CD14-positive monocyte (primary cell): ENCODE measurements around the gene MRNIP. TPM values are rescaled to one million over a fixed set of nuclear protein-coding genes. Genes with fewer than 3 reads are reported as not detected.
A peak's percentile ranks its signal among the peaks of the same experiment; 100 is the strongest.

Experiments
- DNase-seq, 3 donors: peaks; one replicate each; pipeline ENCODE4 v3.0.0-alpha.2; 2011 to 2022
- H2AFZ ChIP-seq: 2 replicates; pipeline ENCODE4 v1.6.0; 2012; ENCODE audit warnings: mild to moderate bottlenecking, low read depth, low read length, inconsistent platforms; ENCODE audit not compliant: insufficient read depth, poor library complexity, severe bottlenecking
- H3K27ac ChIP-seq, 2 donors: 1 replicate in 1 of 2; 2 replicates in 1 of 2; pipeline ENCODE4 v1.5.1; 2012 to 2013; ENCODE audit warnings: low read length in 2 of 2, control low read depth in 1 of 2, inconsistent platforms in 1 of 2, low read depth in 1 of 2, mild to moderate bottlenecking in 1 of 2
- H3K27me3 ChIP-seq, 2 donors: one replicate each; pipeline versions ENCODE4 v1.6.0 to v1.6.1; 2011 to 2013; ENCODE audit warnings: low read length in 2 of 2; ENCODE audit not compliant: control insufficient read depth in 2 of 2, insufficient read depth in 2 of 2
- H3K36me3 ChIP-seq, 2 donors: replicated peaks in 1 of 2; 1 replicate in 1 of 2; 2 replicates in 1 of 2; pipeline versions ENCODE4 v1.5.1 to v1.6.1; 2012 to 2013; ENCODE audit warnings: low read length in 2 of 2, control low read depth in 1 of 2, inconsistent platforms in 1 of 2, mild to moderate bottlenecking in 1 of 2; ENCODE audit not compliant: insufficient read depth in 2 of 2, control insufficient read depth in 1 of 2
- H3K4me1 ChIP-seq, 2 donors: 1 replicate in 1 of 2; 2 replicates in 1 of 2; pipeline versions ENCODE4 v1.5.1 to v1.6.1; 2012 to 2013; ENCODE audit warnings: low read length in 2 of 2, control low read depth in 1 of 2, inconsistent platforms in 1 of 2, mild to moderate bottlenecking in 1 of 2, moderate library complexity in 1 of 2; ENCODE audit not compliant: insufficient read depth in 2 of 2, control insufficient read depth in 1 of 2
- H3K4me2 ChIP-seq: replicated peaks from 2 replicates; pipeline ENCODE3; 2012; ENCODE audit warnings: low read length, moderate library complexity, mild to moderate bottlenecking; ENCODE audit not compliant: poor library complexity, severe bottlenecking; ENCODE audit errors: extremely low read depth
- H3K4me3 ChIP-seq, 3 experiments: fragments of 200-600 bp in 1 of 3; sonication (generic) in 1 of 3; replicated peaks in 1 of 3; 1 replicate in 2 of 3; 2 replicates in 1 of 3; pipeline ENCODE4 v1.5.1; 2011 to 2013; ENCODE audit warnings: low read length in 3 of 3, mild to moderate bottlenecking in 3 of 3, control low read depth in 2 of 3, low read depth in 2 of 3, inconsistent platforms in 1 of 3, moderate library complexity in 1 of 3
- H3K79me2 ChIP-seq: 2 replicates; pipeline ENCODE4 v1.6.0; 2012; ENCODE audit warnings: mild to moderate bottlenecking, control low read depth, inconsistent platforms, low read length, moderate library complexity; ENCODE audit not compliant: insufficient read depth
- H3K9ac ChIP-seq: 2 replicates; pipeline ENCODE4 v1.6.0; 2017; ENCODE audit warnings: low read length, mild to moderate bottlenecking; ENCODE audit not compliant: insufficient read depth, poor library complexity, severe bottlenecking
- H3K9me3 ChIP-seq, 2 donors: replicated peaks in 1 of 2; 1 replicate in 1 of 2; 2 replicates in 1 of 2; pipeline versions ENCODE4 v1.5.1 to v1.6.1; 2012 to 2013; ENCODE audit warnings: low read length in 2 of 2, control low read depth in 1 of 2; ENCODE audit not compliant: control insufficient read depth in 1 of 2, insufficient read depth in 1 of 2
- H4K20me1 ChIP-seq: 2 replicates; pipeline ENCODE4 v1.6.0; 2012; ENCODE audit warnings: mild to moderate bottlenecking, low read length, control low read depth, moderate library complexity; ENCODE audit not compliant: insufficient read depth
- H3K27ac Mint-ChIP-seq, 7 donors: one replicate each; pipeline ENCODE4 v1.8.0; 2020; ENCODE audit warnings: mild to moderate bottlenecking in 7 of 7, mixed read lengths in 7 of 7, moderate library complexity in 6 of 7, inconsistent platforms in 2 of 7
- H3K27me3 Mint-ChIP-seq, 3 donors: one replicate each; pipeline ENCODE4 v1.8.0; 2021 to 2022; ENCODE audit warnings: low read depth in 3 of 3, mild to moderate bottlenecking in 3 of 3, mixed read lengths in 3 of 3, moderate library complexity in 3 of 3, inconsistent platforms in 1 of 3
- H3K36me3 Mint-ChIP-seq, 2 donors: one replicate each; pipeline ENCODE4 v1.8.0; 2020; ENCODE audit warnings: mixed read lengths in 2 of 2, inconsistent platforms in 1 of 2, mild to moderate bottlenecking in 1 of 2
- H3K4me1 Mint-ChIP-seq: one replicate; pipeline ENCODE4 v1.8.0; 2020; ENCODE audit warnings: mild to moderate bottlenecking, mixed read lengths
- H3K4me3 Mint-ChIP-seq, 2 donors: one replicate each; pipeline ENCODE4 v1.8.0; 2020; ENCODE audit warnings: mild to moderate bottlenecking in 2 of 2, mixed read lengths in 2 of 2, moderate library complexity in 1 of 2
- H3K9me3 Mint-ChIP-seq, 7 donors: one replicate each; pipeline ENCODE4 v1.8.0; 2020 to 2022; ENCODE audit warnings: mixed read lengths in 7 of 7, mild to moderate bottlenecking in 6 of 7, moderate library complexity in 6 of 7, inconsistent platforms in 2 of 7
- CTCF ChIP-seq: fragments of 200-600 bp; IDR thresholded peaks from one replicate; pipeline ENCODE4 v1.8.0; 2022; ENCODE audit warnings: antibody characterized with exemption, mild to moderate bottlenecking
- WGBS: methylation state at CpG from one replicate; pipeline ENCODE4 v1.1.5; 2013; ENCODE audit warnings: missing lambda C conversion rate; ENCODE audit not compliant: insufficient coverage; 5-methylcytosine and 5-hydroxymethylcytosine counted together
- intact Hi-C, 2 donors: fragments of 100-400 bp; cut with micrococcal nuclease; formaldehyde crosslinking; loops; one replicate each; pipeline versions ENCODE4 v1.15.0 to v1.15.1; 2023
- polyA plus RNA-seq, 3 donors: library from polyadenylated mRNA; depleted of rRNA in 1 of 3; unstranded in 2 of 3; stranded (reverse) in 1 of 3; fragments of 300-500 nt in 2 of 3; fragments of >200 nt in 1 of 3; fragmentation: Illumina TruSeq in 2 of 3; gene quantifications; 1 replicate in 2 of 3; 2 replicates in 1 of 3; pipeline ENCODE4 v1.2.3, GENCODE V29; 2012 to 2021

Gene MRNIP
- polyA plus RNA-seq, 3 donors, result 1.2 to 23.0 (median 1.4) TPM

- Histone ChIP-seq H2AFZ (no peak overlapping the region), H3K9me3 (no peaks in the 10 kb centered on the region), H3K9ac (no peak overlapping the region), H3K4me3 (no peak overlapping the region), H3K79me2 (no peaks in the 10 kb centered on the region), H4K20me1 (no peaks in the 10 kb centered on the region), H3K4me1 (peaks cover 23 to 38% of the 10 kb centered on the region in 2 donors), H3K27me3 (no peaks in the 10 kb centered on the region), H3K4me2 (no peak overlapping the region), H3K36me3 (peaks cover 0 to 9% of the 10 kb centered on the region in 2 donors), H3K27ac (no peak overlapping the region)
- intact Hi-C loops, result no loop called here
- DNase-seq, result no peak
- Mint-ChIP-seq H3K4me1 (peaks cover 23% of the 10 kb centered on the region), H3K27ac (peak overlapping the region in 1 of 7 donors; percentile 3), H3K36me3 (peaks cover 19 to 29% of the 10 kb centered on the region in 2 donors), H3K27me3 (peaks cover 9 to 18% (median 16%) of the 10 kb centered on the region in 3 donors), H3K9me3 (peaks cover 0 to 7% (median 2%) of the 10 kb centered on the region in 7 donors), H3K4me3 (no peak overlapping the region)
- TF ChIP-seq CTCF, result no peak
- WGBS, result no CpG with 5 or more reads among the region's 3 CpGs
Measured at GRCh38 chr5:179814090-179814489, 44.5 kb downstream of the MRNIP start.

DNA sequence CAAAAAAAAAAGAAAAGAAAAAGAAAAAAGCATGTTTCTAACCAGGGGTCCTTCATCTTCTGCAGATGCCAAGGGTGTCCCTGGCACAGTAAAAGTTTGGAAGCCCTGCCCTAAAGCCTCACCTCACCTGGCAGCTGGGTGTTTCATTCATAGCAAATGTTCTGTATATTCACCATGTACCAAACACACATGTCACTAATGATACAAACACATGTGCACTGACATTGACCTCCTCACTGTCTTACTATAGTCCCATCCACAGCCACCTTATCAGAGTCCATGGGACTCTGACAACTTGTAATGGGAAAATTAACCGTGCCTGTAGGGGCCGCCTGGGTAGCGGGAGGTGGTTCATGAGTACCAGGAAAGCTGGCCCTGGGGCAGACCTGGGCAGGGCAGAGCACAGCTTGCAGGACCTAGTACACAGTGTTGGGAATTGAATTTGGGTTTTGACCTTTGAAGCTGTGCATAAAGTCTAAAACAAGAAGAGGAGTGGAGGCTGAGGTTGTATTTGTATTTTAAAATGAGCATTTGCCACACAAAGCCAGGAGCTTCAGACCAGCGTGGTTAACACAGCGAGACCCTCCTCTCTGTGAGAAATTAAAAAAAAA lies 45.5 kb downstream of the MRNIP start:
- Histone ChIP-seq H3K27me3 (no peaks in the 10 kb centered on the region), H2AFZ (no peak overlapping the region), H3K9ac (no peak overlapping the region), H3K9me3 (no peaks in the 10 kb centered on the region), H3K36me3 (peaks cover 0 to 9% of the 10 kb centered on the region in 2 donors), H3K27ac (no peak overlapping the region), H3K79me2 (peaks cover 2% of the 10 kb centered on the region), H3K4me3 (no peak overlapping the region), H3K4me2 (no peak overlapping the region), H4K20me1 (no peaks in the 10 kb centered on the region), H3K4me1 (peaks cover 15 to 29% of the 10 kb centered on the region in 2 donors)
- no peak overlapping the region for H3K4me3 Mint-ChIP-seq
- 100% methylated on average over 3 of the region's 5 CpGs for WGBS
- peaks cover 0 to 7% (median 2%) of the 10 kb centered on the region in 7 donors for H3K9me3 Mint-ChIP-seq
- H3K27ac Mint-ChIP-seq, result no peak overlapping the region
- H3K27me3 Mint-ChIP-seq, result peaks cover 9 to 18% (median 16%) of the 10 kb centered on the region in 3 donors
- H3K36me3 Mint-ChIP-seq, result peaks cover 19 to 29% of the 10 kb centered on the region in 2 donors
- no peak for DNase-seq
- TF ChIP-seq CTCF, result no peak
- H3K4me1 Mint-ChIP-seq, result peaks cover 15% of the 10 kb centered on the region
- intact Hi-C loops, result no loop called here
